IMR-90 (cell line): ENCODE data around the gene SLC35E4. TPM values are rescaled to one million over a fixed set of nuclear protein-coding genes. Genes with fewer than 3 reads are reported as not detected.

Source experiments
- ATAC-seq: fragments of 200-7000 bp; cut with Tn5 transposase; 2 replicates; pipeline ENCODE4 v1.9.1; 2020; ENCODE audit warnings: low read depth, mild to moderate bottlenecking, moderate library complexity
- BruUV-seq: library from RNA; stranded (reverse); fragments of 400-500 nt; replicated peaks from 2 replicates; lab custom pipeline; 2021; lab: Mats Ljungman, UMichigan
- CTCF ChIA-PET: fragments of 300-600 bp; formaldehyde crosslinking; extraction: SDS; loops from one replicate; lab custom pipeline; 2021; ENCODE audit warnings: antibody characterized with exemption; lab: Yijun Ruan, JAX
- POLR2A ChIA-PET: fragments of 300-600 bp; sonication (Branson Sonifier 250); formaldehyde crosslinking; loops from one replicate; lab custom pipeline; 2022; ENCODE audit warnings: antibody characterized with exemption; ENCODE audit not compliant: unreplicated experiment; lab: Charles Lee
- DNase-seq: peaks from one replicate; pipeline ENCODE4 v3.0.0; 2013
- H2AFZ ChIP-seq: replicated peaks from 2 replicates; pipeline ENCODE3; 2013; ENCODE audit warnings: low read length, mild to moderate bottlenecking; ENCODE audit not compliant: poor library complexity
- H2AK5ac ChIP-seq: 2 replicates; pipeline ENCODE4 v1.6.1; 2013; ENCODE audit warnings: low read depth, low read length, inconsistent platforms
- H2AK9ac ChIP-seq: replicated peaks from 2 replicates; pipeline ENCODE3; 2013; ENCODE audit warnings: mild to moderate bottlenecking, low read depth, low read length, moderate library complexity; ENCODE audit not compliant: poor library complexity
- H2BK120ac ChIP-seq: 2 replicates; pipeline ENCODE4 v1.6.1; 2013; ENCODE audit warnings: low read depth, low read length, inconsistent platforms
- H2BK15ac ChIP-seq: 3 replicates; pipeline ENCODE4 v1.6.1; 2013; ENCODE audit warnings: low read depth, low read length, inconsistent platforms
- H2BK20ac ChIP-seq: 2 replicates; pipeline ENCODE4 v1.6.1; 2013; ENCODE audit warnings: low read depth, mild to moderate bottlenecking, inconsistent platforms, low read length, moderate library complexity
- H2BK5ac ChIP-seq: 2 replicates; pipeline ENCODE4 v1.6.1; 2013; ENCODE audit warnings: mild to moderate bottlenecking, low read depth, low read length, inconsistent platforms; ENCODE audit not compliant: poor library complexity, severe bottlenecking
- H3K14ac ChIP-seq: replicated peaks from 2 replicates; pipeline ENCODE4 v1.6.1; 2013; ENCODE audit warnings: low read depth, low read length, inconsistent platforms
- H3K18ac ChIP-seq: 2 replicates; pipeline ENCODE4 v1.6.1; 2013; ENCODE audit warnings: low read depth, low read length, control low read depth
- H3K23ac ChIP-seq: 2 replicates; pipeline ENCODE4 v1.6.1; 2013; ENCODE audit warnings: low read depth, low read length, inconsistent platforms
- H3K27ac ChIP-seq: 2 replicates; pipeline ENCODE4 v1.5.1; 2013; ENCODE audit warnings: mild to moderate bottlenecking, control low read depth, low read length; ENCODE audit not compliant: insufficient read depth
- H3K27me3 ChIP-seq: 2 replicates; pipeline ENCODE4 v1.6.1; 2013; ENCODE audit warnings: low read length; ENCODE audit not compliant: control insufficient read depth, insufficient read depth
- H3K36me3 ChIP-seq: 2 replicates; pipeline ENCODE4 v1.6.1; 2013; ENCODE audit warnings: low read length, mixed read lengths; ENCODE audit not compliant: control insufficient read depth, insufficient read depth
- H3K4ac ChIP-seq: 2 replicates; pipeline ENCODE4 v1.6.1; 2013; ENCODE audit warnings: low read depth, low read length, inconsistent platforms
- H3K4me1 ChIP-seq: 2 replicates; pipeline ENCODE4 v1.6.1; 2013; ENCODE audit warnings: low read length, mixed read lengths; ENCODE audit not compliant: control insufficient read depth, insufficient read depth
- H3K4me2 ChIP-seq: 2 replicates; pipeline ENCODE4 v1.6.1; 2013; ENCODE audit warnings: low read depth, mild to moderate bottlenecking, control low read depth, low read length, moderate library complexity
- H3K4me3 ChIP-seq: 2 replicates; pipeline ENCODE4 v1.5.1; 2013; ENCODE audit warnings: low read depth, mild to moderate bottlenecking, control low read depth, low read length, moderate library complexity; ENCODE audit not compliant: insufficient read depth
- H3K56ac ChIP-seq: 2 replicates; pipeline ENCODE4 v1.6.1; 2013; ENCODE audit warnings: low read length, inconsistent platforms; ENCODE audit not compliant: insufficient read depth; ENCODE audit errors: extremely low read depth
- H3K79me1 ChIP-seq, 2 experiments: 2 replicates each; pipeline ENCODE4 v1.6.1; 2013; ENCODE audit warnings: low read length in 2 of 2, inconsistent platforms in 1 of 2, low read depth in 1 of 2
- H3K9ac ChIP-seq: 2 replicates; pipeline ENCODE4 v1.6.1; 2013; ENCODE audit warnings: low read depth, low read length, control low read depth
- H3K9me1 ChIP-seq: 2 replicates; pipeline ENCODE4 v1.6.1; 2013; ENCODE audit warnings: low read length, inconsistent platforms; ENCODE audit not compliant: insufficient read depth
- H3K9me3 ChIP-seq: 2 replicates; pipeline ENCODE4 v1.6.1; 2013; ENCODE audit warnings: low read length; ENCODE audit not compliant: control insufficient read depth, insufficient read depth
- H4K20me1 ChIP-seq: 2 replicates; pipeline ENCODE4 v1.6.1; 2013; ENCODE audit warnings: low read length, inconsistent platforms; ENCODE audit not compliant: insufficient read depth
- H4K5ac ChIP-seq: 2 replicates; pipeline ENCODE4 v1.6.1; 2013; ENCODE audit warnings: mild to moderate bottlenecking, low read depth, low read length, control low read depth
- H4K8ac ChIP-seq, 2 experiments: 2 replicates each; pipeline ENCODE4 v1.6.1; 2013; ENCODE audit warnings: low read depth in 2 of 2, low read length in 2 of 2, control low read depth in 1 of 2, inconsistent platforms in 1 of 2
- H4K91ac ChIP-seq: 2 replicates; pipeline ENCODE4 v1.6.1; 2013; ENCODE audit warnings: low read depth, low read length, inconsistent platforms; ENCODE audit not compliant: insufficient read depth
- CEBPB ChIP-seq: IDR thresholded peaks from 2 replicates; pipeline ENCODE4 v1.6.1; 2012; ENCODE audit warnings: low read depth, low read length, improper control_type of control experiment
- CTCF ChIP-seq: conservative IDR thresholded peaks from 2 replicates; pipeline ENCODE4 v1.5.1; 2012; ENCODE audit warnings: mild to moderate bottlenecking, low read depth, low read length, improper control_type of control experiment
- ELK1 ChIP-seq: fragments of 150-350 bp; IDR thresholded peaks from 2 replicates; pipeline ENCODE4 v1.6.1; 2016; ENCODE audit warnings: low read depth, mild to moderate bottlenecking, low read length, moderate library complexity, borderline replicate concordance
- FOS ChIP-seq: fragments of 150-350 bp; IDR thresholded peaks from 2 replicates; pipeline ENCODE4 v1.6.1; 2016; ENCODE audit warnings: low read depth, low read length
- MAZ ChIP-seq: IDR thresholded peaks from 2 replicates; pipeline ENCODE4 v1.6.1; 2012; ENCODE audit warnings: low read depth, mild to moderate bottlenecking, low read length, improper control_type of control experiment, moderate library complexity, borderline replicate concordance
- MXI1 ChIP-seq: IDR thresholded peaks from 2 replicates; pipeline ENCODE4 v1.6.1; 2012; ENCODE audit warnings: low read depth, mild to moderate bottlenecking, low read length, moderate library complexity, borderline replicate concordance
- NFE2L2 ChIP-seq: fragments of 150-350 bp; IDR thresholded peaks from 2 replicates; pipeline ENCODE4 v1.6.1; 2016; ENCODE audit warnings: low read depth, mild to moderate bottlenecking, low read length
- RAD21 ChIP-seq: IDR thresholded peaks from 2 replicates; pipeline ENCODE4 v1.6.1; 2012; ENCODE audit warnings: low read length, improper control_type of control experiment
- RCOR1 ChIP-seq: IDR thresholded peaks from 2 replicates; pipeline ENCODE4 v1.6.1; 2012; ENCODE audit warnings: mild to moderate bottlenecking, low read length, improper control_type of control experiment; ENCODE audit not compliant: insufficient replicate concordance
- RFX5 ChIP-seq: IDR thresholded peaks from 2 replicates; pipeline ENCODE4 v1.8.0; 2012; ENCODE audit warnings: low read depth, mild to moderate bottlenecking, low read length, moderate library complexity
- USF2 ChIP-seq: fragments of 150-350 bp; IDR thresholded peaks from 2 replicates; pipeline ENCODE4 v1.6.1; 2017; ENCODE audit warnings: mild to moderate bottlenecking, antibody characterized with exemption, low read length, low read depth
- WGBS, 2 experiments: methylation state at CpG; one replicate each; pipeline versions ENCODE4 v1.1.5 to v1.1.7; 2013; ENCODE audit warnings: missing lambda C conversion rate in 2 of 2; ENCODE audit not compliant: insufficient read length in 1 of 2; ENCODE audit errors: extremely low coverage in 2 of 2; 5-methylcytosine and 5-hydroxymethylcytosine counted together
- dilution Hi-C: fragments of 300-500 bp; cut with HindIII; formaldehyde crosslinking; loops from one replicate; pipeline ENCODE4 v1.14.3; 2018; ENCODE audit warnings: low sequenced_read_pairs; ENCODE audit not compliant: unreplicated experiment
- in situ Hi-C: fragments of 300-500 bp; cut with MboI; formaldehyde crosslinking; loops from 3 replicates; pipeline ENCODE4 v1.14.3; 2019; ENCODE audit warnings: low sequenced_read_pairs, inconsistent platforms, mixed read lengths
- intact Hi-C: fragments of 100-400 bp; cut with micrococcal nuclease; formaldehyde crosslinking; loops from 2 replicates; pipeline ENCODE4 v1.10.0; 2022
- polyA plus RNA-seq, 3 experiments: library from polyadenylated mRNA; depleted of rRNA; stranded (reverse); fragments of >200 nt; gene quantifications; 2 replicates each; pipeline ENCODE4 v1.2.3, GENCODE V29; 2012; ENCODE audit warnings: low replicate concordance in 1 of 3
- total RNA-seq: library from RNA; depleted of rRNA; stranded (reverse); fragments of >200 nt; gene quantifications from 2 replicates; pipeline ENCODE4 v1.2.3, GENCODE V29; 2012

Gene SLC35E4
- total and polyA plus RNA-seq, 2 of the 4 experiments (the other 2 are of a cell fraction) = 5.7 to 6.8 TPM

GRCh38 chr22:30694640-30695350, 59.2 kb downstream of the SLC35E4 start, which contains the start of gene OSBP2 (continued):
- TF ChIP-seq MXI1 = no peak
- TF ChIP-seq CEBPB = no peak

- H4K5ac ChIP-seq = no peak overlapping the region
- WGBS, 2 experiments = 54% methylated on average over 8 of the region's 15 CpGs; no CpG with 5 or more reads in 1 of the 2 experiments
- H2BK5ac ChIP-seq = no peak overlapping the region
- H3K18ac ChIP-seq = no peak overlapping the region
- H3K4me2 ChIP-seq = peak overlapping the region; percentile 94
- 0 out of 2 replicates have a peak, but pooled peaks cover 2% of the 10 kb centered on the region for H3K9me1 ChIP-seq
- DNase-seq (no peak), ATAC-seq (no peak)
- no peak overlapping the region for H2BK15ac ChIP-seq
- H3K9me3 ChIP-seq = no peaks in the 10 kb centered on the region
- intact Hi-C loops (no loop called here), in situ Hi-C loops (no loop called here), dilution Hi-C loops (no loop called here)
- H3K27ac ChIP-seq = no peak overlapping the region
- no peaks in the 10 kb centered on the region for H3K36me3 ChIP-seq
- no peak overlapping the region for H2AK5ac ChIP-seq
- H3K9ac ChIP-seq = no peak overlapping the region
- no peaks in the 10 kb centered on the region; the same call in 1 of the 2 replicates for H3K27me3 ChIP-seq
- no peaks in the 10 kb centered on the region; a peak in 1 of 4 replicates for H3K79me1 ChIP-seq
- no peak overlapping the region for H2BK120ac ChIP-seq
- H4K91ac ChIP-seq = no peak overlapping the region
- no peak overlapping the region; the same call in 1 of the 2 replicates for H3K23ac ChIP-seq
- peak overlapping the region; percentile 61 for H3K4me3 ChIP-seq
- POLR2A ChIA-PET = no interaction called here
- peak overlapping the region; percentile 93 for H2AK9ac ChIP-seq
- BruUV-seq = no TSS peak
- CTCF ChIA-PET = interaction anchor here (0.6 to 1.5 kb wide), 2 partner anchors 10 to 412 kb away, joined by 3 read pairs; no protein-coding TSS in a partner anchor
- H3K14ac ChIP-seq = no peak overlapping the region
- no peak overlapping the region for H2BK20ac ChIP-seq
- peak overlapping the region; percentile 27; the same call in 1 of the 2 replicates for H3K4ac ChIP-seq
- H3K56ac ChIP-seq = no peak overlapping the region
- peaks cover 3% of the 10 kb centered on the region; the same call in 1 of the 2 replicates for H3K4me1 ChIP-seq
- H4K8ac ChIP-seq = no peak overlapping the region; a peak in 1 of 4 replicates
- peak overlapping the region; percentile 93 for H2AFZ ChIP-seq
- no peaks in the 10 kb centered on the region for H4K20me1 ChIP-seq
- no peak for TF ChIP-seq MAZ
- no peak for TF ChIP-seq CTCF
- no peak for TF ChIP-seq RCOR1
- no peak for TF ChIP-seq FOS
- TF ChIP-seq USF2 = no peak
- no peak for TF ChIP-seq RAD21
- TF ChIP-seq NFE2L2 = no peak
- no peak for TF ChIP-seq ELK1
- no peak for TF ChIP-seq RFX5
Measured at GRCh38 chr22:30695351-30695851, 59.8 kb downstream of the SLC35E4 start.
